PC-9 (cell line): ENCODE results near the gene PHC2. TPM values are rescaled to one million over a fixed set of nuclear protein-coding genes. Genes with fewer than 3 reads are reported as not detected.

ENCODE experiments used
- BruUV-seq: library from RNA; stranded (reverse); fragments of 400-500 nt; replicated peaks from 2 replicates; lab custom pipeline; 2021; lab: Mats Ljungman, UMichigan
- CTCF ChIA-PET: fragments of 300-600 bp; sonication (Branson Sonifier 250); formaldehyde crosslinking; loops from one replicate; lab custom pipeline; 2022; ENCODE audit warnings: antibody characterized with exemption; lab: Charles Lee
- POLR2A ChIA-PET: fragments of 300-600 bp; sonication (Branson Sonifier 250); formaldehyde crosslinking; loops from one replicate; lab custom pipeline; 2022; ENCODE audit warnings: antibody characterized with exemption; ENCODE audit not compliant: unreplicated experiment; lab: Charles Lee
- DNase-seq, 2 experiments: peaks; one replicate each; pipeline versions ENCODE4 v3.0.0 to v3.0.0-alpha.2; 2015 to 2022; ENCODE audit warnings: mixed read lengths in 1 of 2
- H2AFZ ChIP-seq: fragments of 200-600 bp; sonication (generic); 2 replicates; pipeline ENCODE4 v1.8.1; 2017; ENCODE audit warnings: antibody characterized with exemption
- H3F3A ChIP-seq: fragments of 200-600 bp; sonication (generic); 2 replicates; pipeline ENCODE4 v1.8.1; 2017; ENCODE audit warnings: antibody characterized with exemption, mild to moderate bottlenecking, low read depth; ENCODE audit not compliant: insufficient read depth
- H3K27ac ChIP-seq: fragments of 200-600 bp; sonication (generic); 2 replicates; pipeline ENCODE4 v1.6.1; 2016; ENCODE audit warnings: mixed run types
- H3K27me3 ChIP-seq: fragments of 200-600 bp; sonication (generic); 2 replicates; pipeline ENCODE4 v1.6.1; 2016; ENCODE audit warnings: low read depth, mixed run types; ENCODE audit not compliant: insufficient read depth
- H3K36me3 ChIP-seq: fragments of 200-600 bp; sonication (generic); 2 replicates; pipeline ENCODE4 v1.6.1; 2016; ENCODE audit warnings: low read depth, mixed run types
- H3K4me1 ChIP-seq: fragments of 200-600 bp; sonication (generic); replicated peaks from 2 replicates; pipeline ENCODE4 v1.6.1; 2016; ENCODE audit warnings: mixed run types; ENCODE audit not compliant: insufficient read depth
- H3K4me2 ChIP-seq: fragments of 200-600 bp; sonication (generic); 2 replicates; pipeline ENCODE4 v1.6.1; 2017; ENCODE audit warnings: mixed run types
- H3K4me3 ChIP-seq: fragments of 200-600 bp; sonication (generic); 2 replicates; pipeline ENCODE4 v1.6.1; 2016; ENCODE audit warnings: mixed run types
- H3K79me2 ChIP-seq: fragments of 200-600 bp; sonication (generic); 2 replicates; pipeline ENCODE4 v1.6.1; 2017; ENCODE audit warnings: low read depth, mixed run types
- H3K9me2 ChIP-seq: fragments of 200-600 bp; sonication (generic); 2 replicates; pipeline ENCODE4 v1.8.1; 2017; ENCODE audit warnings: mild to moderate bottlenecking; ENCODE audit not compliant: insufficient read depth
- H3K9me3 ChIP-seq: fragments of 200-600 bp; sonication (generic); 2 replicates; pipeline ENCODE4 v1.8.1; 2016; ENCODE audit warnings: low read depth; ENCODE audit not compliant: insufficient read depth
- H4K20me1 ChIP-seq: fragments of 200-600 bp; sonication (generic); 2 replicates; pipeline ENCODE4 v1.8.1; 2017; ENCODE audit not compliant: insufficient read depth
- CTCF ChIP-seq: fragments of 200-600 bp; sonication (generic); conservative IDR thresholded peaks from 2 replicates; pipeline ENCODE4 v1.6.1; 2017; ENCODE audit warnings: mixed run types, antibody characterized with exemption, mild to moderate bottlenecking, moderate library complexity
- EZH2 ChIP-seq: fragments of 200-600 bp; sonication (generic); IDR thresholded peaks from 2 replicates; pipeline ENCODE4 v1.8.0; 2017; ENCODE audit warnings: antibody characterized with exemption, low read depth
- intact Hi-C: fragments of 100-400 bp; cut with micrococcal nuclease; formaldehyde crosslinking; loops from one replicate; pipeline ENCODE4 v1.10.0; 2022; ENCODE audit not compliant: unreplicated experiment
- total RNA-seq: library from RNA; stranded (reverse); gene quantifications from 2 replicates; pipeline ENCODE4 v1.2.3, GENCODE V29; 2021

PHC2 gene
- total RNA-seq, 1 experiment from 2014 or later: 48.1 TPM

DNA sequence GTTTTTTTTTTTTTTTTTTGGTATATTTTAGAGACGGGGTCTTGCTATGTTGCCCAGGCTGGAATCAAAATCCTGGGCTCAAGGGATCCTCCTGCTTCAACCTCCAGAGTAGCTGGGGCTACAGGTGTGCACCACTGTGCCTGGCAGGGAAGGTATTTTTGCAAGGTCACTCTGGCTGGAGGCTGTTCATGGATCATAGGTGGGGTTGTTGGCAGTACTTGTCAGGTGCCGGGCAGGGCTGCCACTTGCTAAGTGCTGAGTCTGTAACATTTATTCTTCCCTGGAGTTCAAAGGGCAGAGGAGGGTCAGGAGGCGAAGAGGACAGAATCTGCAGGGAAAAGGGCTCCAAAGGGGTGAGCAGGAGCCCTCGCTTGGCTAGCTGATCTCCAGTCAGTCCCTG, 134.1 kb downstream of the PHC2 start:
- H3K4me1 ChIP-seq: no peaks in the 10 kb centered on the region
- no peaks in the 10 kb centered on the region for H4K20me1 ChIP-seq
- H3K9me2 ChIP-seq: no peaks in the 10 kb centered on the region
- BruUV-seq: no TSS peak
- no peaks in the 10 kb centered on the region for H3K9me3 ChIP-seq
- H3K4me2 ChIP-seq: no peak overlapping the region
- H2AFZ ChIP-seq: no peak overlapping the region
- intact Hi-C loops: loop anchor here (5.0 kb wide), 3 partner anchors 160 to 315 kb away; no protein-coding TSS in a partner anchor
- H3K79me2 ChIP-seq: no peaks in the 10 kb centered on the region
- H3K4me3 ChIP-seq: no peak overlapping the region
- no peak overlapping the region for H3K27ac ChIP-seq
- ChIA-PET POLR2A (no interaction called here), CTCF (interaction anchor here (0.6 to 1.4 kb wide), 3 partner anchors 59 to 536 kb away, joined by 5 to 8 read pairs (median 6); no protein-coding TSS in a partner anchor)
- no peak for TF ChIP-seq CTCF
- TF ChIP-seq EZH2: no peak
- DNase-seq: no peak
- no peaks in the 10 kb centered on the region for H3K27me3 ChIP-seq
- peaks cover 3% of the 10 kb centered on the region; the same call in 1 of the 2 replicates for H3F3A ChIP-seq
- H3K36me3 ChIP-seq: no peaks in the 10 kb centered on the region

GRCh38 chr1:33296082-33296458, 134.8 kb downstream of the PHC2 start:
- no peaks in the 10 kb centered on the region for H4K20me1 ChIP-seq
- POLR2A ChIA-PET: no interaction called here
- no peaks in the 10 kb centered on the region for H3F3A ChIP-seq
- H3K4me3 ChIP-seq: no peak overlapping the region
- TF ChIP-seq CTCF (no peak), EZH2 (no peak)
- intact Hi-C loops: loop anchor here (5.0 kb wide), 3 partner anchors 161 to 316 kb away; no protein-coding TSS in a partner anchor
- no peaks in the 10 kb centered on the region for H3K9me3 ChIP-seq
- no peak overlapping the region for H3K4me2 ChIP-seq
- H3K27ac ChIP-seq: no peak overlapping the region
- H3K36me3 ChIP-seq: no peaks in the 10 kb centered on the region
- H3K4me1 ChIP-seq: no peaks in the 10 kb centered on the region
- no peak for DNase-seq
- H2AFZ ChIP-seq: no peak overlapping the region
- no peaks in the 10 kb centered on the region for H3K79me2 ChIP-seq
- H3K9me2 ChIP-seq: no peaks in the 10 kb centered on the region
- BruUV-seq: no TSS peak
- no peaks in the 10 kb centered on the region for H3K27me3 ChIP-seq
- CTCF ChIA-PET: interaction anchor here (0.6 to 1.7 kb wide), 8 partner anchors 17 to 775 kb away, joined by 3 to 8 read pairs (median 6); no protein-coding TSS in a partner anchor

- H3K4me2 ChIP-seq: no peak overlapping the region
- no peaks in the 10 kb centered on the region for H3K9me2 ChIP-seq
- H3K4me3 ChIP-seq: no peak overlapping the region
- no peaks in the 10 kb centered on the region for H3K79me2 ChIP-seq
- no peaks in the 10 kb centered on the region for H3F3A ChIP-seq
- H4K20me1 ChIP-seq: no peaks in the 10 kb centered on the region
- H3K9me3 ChIP-seq: no peaks in the 10 kb centered on the region
- DNase-seq: peak; percentile 61 to 82
- ChIA-PET CTCF (interaction anchor here (0.6 to 1.7 kb wide), 8 partner anchors 18 to 1525 kb away, joined by 3 to 10 read pairs (median 5); no protein-coding TSS in a partner anchor), POLR2A (no interaction called here)
- H3K36me3 ChIP-seq: no peaks in the 10 kb centered on the region
- no peak overlapping the region for H3K27ac ChIP-seq
- H3K4me1 ChIP-seq: no peaks in the 10 kb centered on the region
- TF ChIP-seq EZH2 (no peak), CTCF (peak; percentile 97)
- H2AFZ ChIP-seq: no peak overlapping the region
- no peaks in the 10 kb centered on the region for H3K27me3 ChIP-seq
- BruUV-seq: no TSS peak
- intact Hi-C loops: loop anchor here (1.0 to 5.0 kb wide), 6 partner anchors 72 to 317 kb away; no protein-coding TSS in a partner anchor
Observed at GRCh38 chr1:33295450-33296081, 135.3 kb downstream of the PHC2 start.
